Cardiac muscle cell (in vitro differentiated cells and primary cell): ENCODE data around the gene SGF29. TPM values are rescaled to one million over a fixed set of nuclear protein-coding genes. Genes with fewer than 3 reads are reported as not detected.
"Not testable (repeated sequence)": the region's sequence is repeated elsewhere in the genome, so short reads cannot be mapped to it uniquely, and the experiment has no call there.

Experiments
- DNase-seq, 2 donors: peaks; one replicate each; pipeline versions ENCODE4 v3.0.0 to v3.0.0-alpha.2; 2010 to 2017; ENCODE audit warnings: low read depth in 1 of 2, low spot score in 1 of 2
- H3K27ac ChIP-seq: fragments of 200-600 bp; sonication (generic); 2 replicates; pipeline ENCODE4 v1.5.1; 2016
- H3K27me3 ChIP-seq: fragments of 200-600 bp; sonication (generic); 2 replicates; pipeline ENCODE4 v1.6.0; 2016; ENCODE audit warnings: control low read depth
- H3K36me3 ChIP-seq: fragments of 200-600 bp; sonication (generic); 2 replicates; pipeline ENCODE4 v1.5.1; 2016; ENCODE audit warnings: control low read depth
- H3K4me1 ChIP-seq: fragments of 200-600 bp; sonication (generic); 2 replicates; pipeline ENCODE4 v1.8.1; 2017; ENCODE audit warnings: low read depth, mild to moderate bottlenecking, mixed run types
- H3K4me3 ChIP-seq: fragments of 200-600 bp; sonication (generic); 2 replicates; pipeline ENCODE4 v1.5.1; 2016; ENCODE audit warnings: mild to moderate bottlenecking
- H3K9me3 ChIP-seq: fragments of 200-600 bp; sonication (generic); 2 replicates; pipeline ENCODE4 v1.5.1; 2017; ENCODE audit warnings: low read depth, mild to moderate bottlenecking, control low read depth
- polyA plus RNA-seq: library from polyadenylated mRNA; unstranded; fragments of >200 nt; fragmentation: Nextera tagmentation; extraction: Ambion mirVana; gene quantifications from 2 replicates; pipeline ENCODE4 v1.2.1, GENCODE V29; 2016
- total RNA-seq: library from RNA; depleted of rRNA; stranded (reverse); fragments of >200 nt; gene quantifications from 2 replicates; pipeline ENCODE4 v1.2.3, GENCODE V29; 2016
- TF ChIP-seq, protein P1 (sequence below): IDR thresholded peaks from 2 replicates; pipeline ENCODE4 v1.5.1; 2012; ENCODE audit warnings: low read depth, mild to moderate bottlenecking, low read length

The SGF29 gene
- total and polyA plus RNA-seq, 2 experiments from 2014 or later, result 21.7 to 28.8 TPM

DNA sequence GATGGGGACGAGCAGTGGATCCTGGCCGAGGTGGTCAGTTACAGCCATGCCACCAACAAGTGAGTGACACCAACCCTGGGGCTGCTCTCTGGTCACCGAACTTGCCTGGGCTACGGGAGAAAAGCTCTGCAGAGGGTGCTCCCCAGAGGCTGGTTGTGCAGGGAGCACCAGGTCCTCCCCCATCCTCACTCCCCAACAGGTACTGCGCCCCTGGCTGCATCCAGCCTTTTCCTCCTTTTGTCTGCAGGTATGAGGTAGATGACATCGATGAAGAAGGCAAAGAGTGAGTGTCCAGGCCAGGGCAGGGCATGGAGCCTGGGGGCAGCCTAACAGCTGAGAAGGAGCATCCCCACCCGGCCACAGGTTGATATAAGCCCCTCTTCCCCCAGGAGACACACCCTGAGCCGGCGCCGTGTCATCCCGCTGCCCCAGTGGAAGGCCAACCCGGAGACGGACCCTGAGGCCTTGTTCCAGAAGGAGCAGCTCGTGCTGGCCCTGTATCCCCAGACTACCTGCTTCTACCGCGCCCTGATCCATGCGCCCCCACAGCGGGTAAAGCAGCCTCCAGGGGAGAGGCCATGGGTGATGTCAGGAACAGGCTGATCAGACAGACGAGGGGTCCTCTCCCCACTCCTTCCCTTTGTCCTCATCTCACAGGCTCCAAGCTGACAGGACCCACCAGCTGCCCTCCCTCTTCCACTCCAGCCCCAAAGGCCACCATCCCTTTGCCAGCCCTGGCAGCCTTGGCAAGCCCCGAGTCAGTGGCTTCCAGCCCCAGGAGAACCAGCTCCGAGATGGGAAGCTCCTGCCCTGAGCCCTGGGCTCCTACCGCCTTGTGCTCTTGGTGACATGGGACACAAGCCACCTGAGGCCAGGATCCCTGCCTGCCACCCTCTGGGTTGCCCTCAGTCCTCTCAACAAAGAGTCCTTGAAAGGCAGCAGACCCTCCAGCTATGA lies 36.9 kb downstream of the SGF29 start:
- TF ChIP-seq, protein P1, sequence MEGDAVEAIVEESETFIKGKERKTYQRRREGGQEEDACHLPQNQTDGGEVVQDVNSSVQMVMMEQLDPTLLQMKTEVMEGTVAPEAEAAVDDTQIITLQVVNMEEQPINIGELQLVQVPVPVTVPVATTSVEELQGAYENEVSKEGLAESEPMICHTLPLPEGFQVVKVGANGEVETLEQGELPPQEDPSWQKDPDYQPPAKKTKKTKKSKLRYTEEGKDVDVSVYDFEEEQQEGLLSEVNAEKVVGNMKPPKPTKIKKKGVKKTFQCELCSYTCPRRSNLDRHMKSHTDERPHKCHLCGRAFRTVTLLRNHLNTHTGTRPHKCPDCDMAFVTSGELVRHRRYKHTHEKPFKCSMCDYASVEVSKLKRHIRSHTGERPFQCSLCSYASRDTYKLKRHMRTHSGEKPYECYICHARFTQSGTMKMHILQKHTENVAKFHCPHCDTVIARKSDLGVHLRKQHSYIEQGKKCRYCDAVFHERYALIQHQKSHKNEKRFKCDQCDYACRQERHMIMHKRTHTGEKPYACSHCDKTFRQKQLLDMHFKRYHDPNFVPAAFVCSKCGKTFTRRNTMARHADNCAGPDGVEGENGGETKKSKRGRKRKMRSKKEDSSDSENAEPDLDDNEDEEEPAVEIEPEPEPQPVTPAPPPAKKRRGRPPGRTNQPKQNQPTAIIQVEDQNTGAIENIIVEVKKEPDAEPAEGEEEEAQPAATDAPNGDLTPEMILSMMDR, result no peak
- Histone ChIP-seq H3K36me3 (peaks cover 5% of the 10 kb centered on the region), H3K4me1 (no peaks in the 10 kb centered on the region), H3K27ac (no peak overlapping the region), H3K9me3 (no peaks in the 10 kb centered on the region), H3K4me3 (no peak overlapping the region), H3K27me3 (no peaks in the 10 kb centered on the region)
- DNase-seq, result no peak

DNA sequence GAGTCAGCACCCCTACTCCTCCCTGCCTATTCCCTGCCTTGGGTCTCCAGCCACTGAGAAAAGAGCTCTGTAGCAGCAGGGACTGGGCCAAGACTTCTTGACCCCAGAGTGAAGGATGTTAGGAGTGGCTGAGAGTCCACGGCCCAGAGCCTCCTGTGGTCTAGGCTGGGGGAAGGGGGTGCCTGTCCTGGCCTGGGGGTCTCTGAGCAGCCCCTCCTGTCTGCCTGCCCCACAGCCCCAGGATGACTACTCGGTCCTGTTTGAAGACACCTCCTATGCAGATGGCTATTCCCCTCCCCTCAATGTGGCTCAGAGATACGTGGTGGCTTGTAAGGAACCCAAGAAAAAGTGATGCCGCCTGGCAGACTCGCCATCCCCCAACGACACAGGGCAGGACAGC lies 37.6 kb downstream of the SGF29 start:
- H3K36me3 ChIP-seq, result peaks cover 5% of the 10 kb centered on the region
- peaks cover under 1% of the 10 kb centered on the region for H3K4me1 ChIP-seq
- no peak overlapping the region for H3K4me3 ChIP-seq
- TF ChIP-seq, protein P1, result no peak
- no peak overlapping the region for H3K27ac ChIP-seq
- H3K27me3 ChIP-seq, result no peaks in the 10 kb centered on the region
- no peak for DNase-seq
- no peaks in the 10 kb centered on the region for H3K9me3 ChIP-seq

DNA sequence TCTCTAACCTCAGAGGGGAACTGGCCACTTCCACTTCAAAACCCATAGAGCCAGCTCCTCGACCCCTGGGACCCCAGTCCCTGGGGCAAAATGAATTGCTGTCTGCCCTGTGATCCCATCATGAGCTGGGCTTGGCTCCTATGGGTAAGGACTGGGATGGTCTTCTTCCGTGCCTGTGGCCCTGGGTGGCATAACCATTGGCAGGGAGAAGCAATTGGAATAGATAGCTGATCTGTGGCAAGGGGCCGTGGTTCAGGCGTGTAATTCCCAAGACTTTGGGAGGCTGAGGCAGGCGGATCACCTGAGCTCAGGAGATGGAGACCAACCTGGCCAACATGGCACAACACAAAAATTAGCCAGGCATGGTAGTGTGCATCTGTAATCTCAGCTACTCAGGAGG lies 38.8 kb downstream of the SGF29 start:
- H3K4me1 ChIP-seq, result peaks cover 12% of the 10 kb centered on the region
- no peak overlapping the region for H3K4me3 ChIP-seq
- peaks cover 5% of the 10 kb centered on the region for H3K36me3 ChIP-seq
- H3K27ac ChIP-seq, result no peak overlapping the region
- H3K9me3 ChIP-seq, result no peaks in the 10 kb centered on the region
- H3K27me3 ChIP-seq, result no peaks in the 10 kb centered on the region
- TF ChIP-seq, protein P1, result no peak
- no peak for DNase-seq

DNA sequence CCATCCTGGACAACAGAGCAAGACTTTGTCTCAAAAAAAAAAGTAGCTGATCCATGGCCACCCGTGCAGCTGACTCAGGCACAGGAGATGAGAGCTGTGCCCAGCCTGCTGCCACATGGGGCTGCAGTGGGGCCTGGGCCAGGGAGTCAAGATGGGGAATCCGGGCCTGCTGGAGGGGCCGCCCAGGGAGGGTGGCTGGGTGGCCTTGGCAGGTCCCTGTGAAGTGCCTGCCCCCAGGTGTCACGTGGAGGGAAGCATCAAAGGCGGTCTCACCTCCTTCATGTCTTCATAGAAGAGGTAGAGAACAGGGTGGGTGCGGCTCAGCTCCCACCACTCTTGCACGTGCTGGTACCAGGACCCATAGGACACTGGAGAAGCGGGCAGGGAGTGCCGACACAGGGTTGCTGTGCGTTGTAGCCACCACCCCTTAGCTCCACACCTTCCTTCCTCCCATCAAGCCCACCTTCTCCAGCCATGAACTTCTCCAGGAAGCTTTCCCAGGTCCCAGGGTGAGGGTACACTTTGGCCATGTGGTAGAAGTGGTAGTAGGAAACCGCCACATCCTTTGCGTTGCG lies 39.3 kb downstream of the SGF29 start:
- Histone ChIP-seq H3K9me3 (no peaks in the 10 kb centered on the region), H3K36me3 (peaks cover 5% of the 10 kb centered on the region), H3K27me3 (no peaks in the 10 kb centered on the region), H3K27ac (no peak overlapping the region), H3K4me1 (peaks cover 18% of the 10 kb centered on the region), H3K4me3 (no peak overlapping the region)
- TF ChIP-seq, protein P1, result no peak
- DNase-seq, result no peak

DNA sequence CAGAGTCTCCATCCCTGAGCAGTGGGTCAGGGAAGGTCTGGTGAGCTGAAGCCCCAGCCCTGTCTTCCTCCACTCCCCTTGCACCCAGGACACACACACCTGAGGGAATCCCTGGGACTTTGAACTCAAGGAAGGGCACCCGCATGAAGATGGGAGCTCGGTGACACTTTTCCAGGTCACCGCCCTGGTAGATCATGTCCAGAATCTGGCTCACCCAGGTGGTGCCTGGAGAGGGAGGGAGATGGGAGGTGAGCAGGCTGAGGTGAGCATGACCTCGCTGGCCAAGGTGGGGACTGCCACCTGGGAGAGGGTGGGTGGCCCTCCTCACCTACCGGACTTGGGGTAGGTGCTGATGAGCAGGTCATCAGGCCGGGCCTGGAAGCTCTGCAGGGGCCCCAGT lies 41.7 kb downstream of the SGF29 start:
- not testable (repeated sequence) for DNase-seq, H3K4me3 ChIP-seq, H3K27ac ChIP-seq, H3K36me3 ChIP-seq, H3K9me3 ChIP-seq, H3K27me3 ChIP-seq
- H3K4me1 ChIP-seq, result peaks cover 19% of the 10 kb centered on the region

DNA sequence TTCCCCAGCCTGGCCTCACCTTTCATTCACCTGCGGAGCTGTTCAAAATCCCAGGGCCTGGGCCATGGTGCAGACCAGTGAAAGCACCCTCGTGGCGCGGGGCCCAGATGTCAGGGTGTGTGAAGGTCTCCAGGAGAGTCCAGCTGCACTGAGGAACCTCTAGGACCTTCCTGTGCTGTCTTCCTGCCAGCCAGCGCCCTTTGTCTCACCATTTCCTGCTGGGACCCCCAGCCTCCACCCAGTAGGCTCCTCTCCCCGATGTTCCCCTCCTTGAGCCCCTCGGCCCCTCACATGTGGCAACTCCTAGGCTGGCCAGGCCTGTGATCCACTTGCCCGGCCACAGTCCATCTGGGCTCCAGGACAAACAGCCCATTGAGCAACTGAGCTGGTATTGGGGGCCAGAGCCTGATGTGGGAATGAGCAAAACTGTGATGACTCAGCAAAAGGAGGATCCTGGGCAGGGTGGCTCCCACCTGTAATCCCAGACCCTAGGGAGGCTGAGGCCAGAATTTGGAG lies 42.5 kb downstream of the SGF29 start:
- H3K27ac ChIP-seq, result peak overlapping the region; percentile 82
- TF ChIP-seq, protein P1, result no peak
- H3K4me3 ChIP-seq, result no peak overlapping the region
- H3K27me3 ChIP-seq, result no peaks in the 10 kb centered on the region
- peak in 1 of 2 donors; percentile 34 for DNase-seq
- H3K9me3 ChIP-seq, result no peaks in the 10 kb centered on the region
- H3K36me3 ChIP-seq, result no peaks in the 10 kb centered on the region
- H3K4me1 ChIP-seq, result peaks cover 19% of the 10 kb centered on the region
